HCT116 (cell line): Measurements from ENCODE around the gene OCA2. TPM values are rescaled to one million over a fixed set of nuclear protein-coding genes. Genes with fewer than 3 reads are reported as not detected.

ENCODE experiments used
- ATAC-seq: fragments of 200-7000 bp; cut with Tn5 transposase; 2 replicates; pipeline ENCODE4 v1.9.1; 2020; ENCODE audit warnings: mild to moderate bottlenecking, moderate library complexity
- BruUV-seq: library from RNA; stranded (reverse); fragments of 400-500 nt; replicated peaks from 2 replicates; lab custom pipeline; 2021; lab: Mats Ljungman, UMichigan
- CTCF ChIA-PET: fragments of 300-600 bp; sonication (Branson Sonifier 250); formaldehyde crosslinking; loops from one replicate; lab custom pipeline; 2021; ENCODE audit warnings: antibody characterized with exemption; lab: Charles Lee
- POLR2A ChIA-PET: fragments of 300-600, 350-600 bp; sonication (Branson Sonifier 250); formaldehyde crosslinking; loops from one replicate; lab custom pipeline; 2021; ENCODE audit warnings: antibody characterized with exemption; lab: Charles Lee
- RAD21 ChIA-PET, 2 experiments: fragments of 300-600 bp; sonication (Branson Sonifier 250); formaldehyde crosslinking; loops; one replicate each; lab custom pipeline; 2023; ENCODE audit warnings: low total read pairs in 2 of 2; ENCODE audit not compliant: uncharacterized antibody in 2 of 2, unreplicated experiment in 2 of 2, low non-redundant PET in 1 of 2; lab: Charles Lee
- DNase-seq: peaks from one replicate; pipeline ENCODE4 v3.0.0-alpha.2; 2010; ENCODE audit warnings: low read depth, low spot score
- H2AFZ ChIP-seq: fragments of 200-600 bp; shearing (Covaris generic), sonication (generic); 2 replicates; pipeline ENCODE4 v1.6.1; 2017; ENCODE audit warnings: low read depth, mixed run types, mixed read lengths, antibody characterized with exemption, low read length; ENCODE audit not compliant: poor library complexity, severe bottlenecking
- H3K27ac ChIP-seq: 2 replicates; pipeline ENCODE4 v1.5.1; 2012; ENCODE audit warnings: low read depth, low read length
- H3K27me3 ChIP-seq: fragments of 200-600 bp; sonication (generic); 2 replicates; pipeline ENCODE4 v1.6.1; 2016; ENCODE audit warnings: mixed run types, low read length, mixed read lengths; ENCODE audit not compliant: insufficient read depth
- H3K36me3 ChIP-seq, 2 experiments: fragments of 200-500 bp in 1 of 2; fragments of 200-600 bp in 1 of 2; sonication (Bioruptor generic) in 1 of 2; sonication (generic) in 1 of 2; 2 replicates each; pipeline versions ENCODE4 v1.5.1 to v1.6.1; 2014 to 2016; ENCODE audit warnings: low read length in 2 of 2, inconsistent platforms in 1 of 2, mixed read lengths in 1 of 2, mixed run types in 1 of 2; ENCODE audit not compliant: insufficient read depth in 2 of 2, control insufficient read depth in 1 of 2
- H3K4me1 ChIP-seq, 2 experiments: fragments of 200-600 bp in 1 of 2; sonication (generic) in 1 of 2; 2 replicates each; pipeline versions ENCODE4 v1.5.1 to v1.6.1; 2012 to 2017; ENCODE audit warnings: low read length in 2 of 2, inconsistent platforms in 1 of 2, mild to moderate bottlenecking in 1 of 2, mixed read lengths in 1 of 2, mixed run types in 1 of 2, moderate library complexity in 1 of 2; ENCODE audit not compliant: insufficient read depth in 2 of 2, control insufficient read depth in 1 of 2
- H3K4me2 ChIP-seq: fragments of 200-600 bp; sonication (generic); 2 replicates; pipeline ENCODE4 v1.6.1; 2017; ENCODE audit warnings: mixed run types, low read length, mixed read lengths
- H3K4me3 ChIP-seq, 2 experiments: fragments of 200-600 bp in 1 of 2; sonication (generic) in 1 of 2; replicated peaks in 1 of 2; 2 replicates each; pipeline ENCODE4 v1.5.1; 2011 to 2016; ENCODE audit warnings: low read length in 2 of 2, control low read depth in 1 of 2, low read depth in 1 of 2, mild to moderate bottlenecking in 1 of 2, mixed read lengths in 1 of 2, mixed run types in 1 of 2
- H3K79me2 ChIP-seq: fragments of 200-600 bp; sonication (generic); 2 replicates; pipeline ENCODE4 v1.6.1; 2017; ENCODE audit warnings: mild to moderate bottlenecking, mixed run types, low read length, moderate library complexity, mixed read lengths; ENCODE audit not compliant: insufficient read depth
- H3K9ac ChIP-seq: fragments of 200-600 bp; sonication (generic); 2 replicates; pipeline ENCODE4 v1.6.1; 2016; ENCODE audit warnings: low read length, mixed read lengths
- H3K9me2 ChIP-seq: fragments of 200-600 bp; sonication (generic), shearing (Covaris generic); 2 replicates; pipeline ENCODE4 v1.6.1; 2017; ENCODE audit warnings: mixed run types, mild to moderate bottlenecking, moderate library complexity; ENCODE audit not compliant: insufficient read depth
- H3K9me3 ChIP-seq, 2 experiments: fragments of 200-500 bp in 1 of 2; fragments of 200-600 bp in 1 of 2; sonication (Bioruptor generic) in 1 of 2; sonication (generic) in 1 of 2; 2 replicates each; pipeline ENCODE4 v1.6.1; 2014 to 2017; ENCODE audit warnings: low read length in 2 of 2, mixed read lengths in 2 of 2, inconsistent platforms in 1 of 2, low read depth in 1 of 2, mild to moderate bottlenecking in 1 of 2, mixed run types in 1 of 2, moderate library complexity in 1 of 2; ENCODE audit not compliant: control insufficient read depth in 1 of 2, insufficient read depth in 1 of 2
- H4K20me1 ChIP-seq: fragments of 200-600 bp; sonication (generic), shearing (Covaris generic); 2 replicates; pipeline ENCODE4 v1.6.1; 2017; ENCODE audit warnings: mixed run types, mild to moderate bottlenecking, moderate library complexity; ENCODE audit not compliant: insufficient read depth
- CBX3 ChIP-seq: IDR thresholded peaks from 2 replicates; pipeline ENCODE4 v1.6.1; 2012; ENCODE audit warnings: low read depth
- CEBPB ChIP-seq: IDR thresholded peaks from 2 replicates; pipeline ENCODE4 v1.6.1; 2012; ENCODE audit warnings: low read depth
- EGR1 ChIP-seq: IDR thresholded peaks from 2 replicates; pipeline ENCODE4 v1.6.1; 2012; ENCODE audit warnings: low read depth
- ELF1 ChIP-seq: IDR thresholded peaks from 2 replicates; pipeline ENCODE4 v1.6.1; 2012; ENCODE audit warnings: low read depth, borderline replicate concordance
- EZH2 ChIP-seq: fragments of 200-600 bp; sonication (generic); IDR thresholded peaks from 2 replicates; pipeline ENCODE4 v1.6.1; 2017; ENCODE audit warnings: antibody characterized with exemption, mixed run types
- FOSL1 ChIP-seq: IDR thresholded peaks from 2 replicates; pipeline ENCODE4 v1.6.1; 2012; ENCODE audit warnings: low read depth
- JUND ChIP-seq: IDR thresholded peaks from 2 replicates; pipeline ENCODE4 v1.6.1; 2012
- SP1 ChIP-seq: IDR thresholded peaks from 2 replicates; pipeline ENCODE4 v1.6.1; 2012; ENCODE audit warnings: low read depth
- TCF7L2 ChIP-seq: IDR thresholded peaks from 2 replicates; pipeline ENCODE4 v1.7.0; 2011; ENCODE audit warnings: borderline replicate concordance, inconsistent platforms; ENCODE audit not compliant: insufficient read depth, insufficient read length; ENCODE audit errors: extremely low read depth
- YY1 ChIP-seq: IDR thresholded peaks from 2 replicates; pipeline ENCODE4 v1.6.1; 2011; ENCODE audit warnings: low read length, low read depth, moderate library complexity, mild to moderate bottlenecking; ENCODE audit not compliant: insufficient replicate concordance; ENCODE audit errors: extremely low read depth
- ZNF274 ChIP-seq: fragments of 200-500 bp; sonication (Bioruptor generic); IDR thresholded peaks from 2 replicates; pipeline ENCODE4 v1.6.1; 2014; ENCODE audit warnings: mild to moderate bottlenecking, low read depth, low read length, inconsistent platforms
- intact Hi-C: fragments of 100-400 bp; cut with micrococcal nuclease; formaldehyde crosslinking; loops from 2 replicates; pipeline ENCODE4 v1.10.0; 2022
- total RNA-seq: library from RNA; stranded (reverse); gene quantifications from one replicate; pipeline ENCODE4 v1.2.1, GENCODE V29; 2021; ENCODE audit not compliant: unreplicated experiment
- TF ChIP-seq, protein P1 (sequence below), 3 experiments: fragments of 200-600 bp in 1 of 3; sonication (generic) in 1 of 3; IDR thresholded peaks in 2 of 3; conservative IDR thresholded peaks in 1 of 3; 2 replicates each; pipeline ENCODE4 v1.5.1; 2012 to 2017; ENCODE audit warnings: low read depth in 2 of 3, low read length in 2 of 3, antibody characterized with exemption in 1 of 3, borderline replicate concordance in 1 of 3, control low read depth in 1 of 3, mild to moderate bottlenecking in 1 of 3, mixed read lengths in 1 of 3, mixed run types in 1 of 3, moderate library complexity in 1 of 3; ENCODE audit not compliant: insufficient read depth in 1 of 3
- TF ChIP-seq, protein P2 (sequence below): IDR thresholded peaks from 2 replicates; pipeline ENCODE4 v1.6.1; 2011; ENCODE audit warnings: mild to moderate bottlenecking, low read length, moderate library complexity; ENCODE audit not compliant: insufficient replicate concordance; ENCODE audit errors: extremely low read depth

Gene OCA2
- total RNA-seq, 1 experiment from 2014 or later = not detected

DNA sequence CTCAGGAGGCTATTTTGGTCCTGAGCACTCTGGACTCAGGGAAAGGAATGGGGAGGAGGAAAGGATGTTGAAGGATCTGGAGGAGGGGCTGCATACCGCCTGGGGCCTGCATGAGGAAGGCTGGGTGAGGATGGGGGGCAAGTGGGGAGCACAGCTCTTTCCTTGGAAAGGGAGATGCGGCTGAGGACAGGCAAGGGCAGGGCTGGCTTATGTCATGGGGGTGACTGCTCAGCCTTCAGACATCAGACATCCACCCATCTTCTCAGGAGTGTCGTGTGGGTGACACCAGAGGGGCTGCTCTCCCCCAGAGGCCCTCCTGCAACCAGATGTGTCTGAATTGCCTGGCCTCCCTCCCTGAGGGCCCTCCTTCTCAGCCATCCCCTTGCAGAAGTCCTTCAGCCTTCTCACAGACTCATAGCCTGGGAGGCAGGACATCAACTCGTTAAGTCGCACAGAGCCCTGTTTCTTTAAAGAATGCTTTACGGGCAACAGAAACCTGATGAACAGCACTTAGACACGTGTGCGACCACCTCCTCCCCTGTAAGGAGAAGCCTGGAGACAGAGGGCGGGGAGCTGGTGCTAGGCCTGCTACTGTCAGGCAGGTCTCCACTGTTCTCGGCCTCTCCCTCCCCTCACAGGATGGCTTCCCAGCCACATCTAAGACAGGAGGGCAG is 252.3 kb downstream of the OCA2 start:
- CTCF ChIA-PET = no interaction called here
- RAD21 ChIA-PET = no interaction called here
- no peak for TF ChIP-seq CBX3
- TF ChIP-seq TCF7L2 = no peak
- TF ChIP-seq YY1 = no peak
- TF ChIP-seq, protein P1, sequence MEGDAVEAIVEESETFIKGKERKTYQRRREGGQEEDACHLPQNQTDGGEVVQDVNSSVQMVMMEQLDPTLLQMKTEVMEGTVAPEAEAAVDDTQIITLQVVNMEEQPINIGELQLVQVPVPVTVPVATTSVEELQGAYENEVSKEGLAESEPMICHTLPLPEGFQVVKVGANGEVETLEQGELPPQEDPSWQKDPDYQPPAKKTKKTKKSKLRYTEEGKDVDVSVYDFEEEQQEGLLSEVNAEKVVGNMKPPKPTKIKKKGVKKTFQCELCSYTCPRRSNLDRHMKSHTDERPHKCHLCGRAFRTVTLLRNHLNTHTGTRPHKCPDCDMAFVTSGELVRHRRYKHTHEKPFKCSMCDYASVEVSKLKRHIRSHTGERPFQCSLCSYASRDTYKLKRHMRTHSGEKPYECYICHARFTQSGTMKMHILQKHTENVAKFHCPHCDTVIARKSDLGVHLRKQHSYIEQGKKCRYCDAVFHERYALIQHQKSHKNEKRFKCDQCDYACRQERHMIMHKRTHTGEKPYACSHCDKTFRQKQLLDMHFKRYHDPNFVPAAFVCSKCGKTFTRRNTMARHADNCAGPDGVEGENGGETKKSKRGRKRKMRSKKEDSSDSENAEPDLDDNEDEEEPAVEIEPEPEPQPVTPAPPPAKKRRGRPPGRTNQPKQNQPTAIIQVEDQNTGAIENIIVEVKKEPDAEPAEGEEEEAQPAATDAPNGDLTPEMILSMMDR (IDR thresholded peaks at IDR 0.05 in 2 of 3, conservative IDR thresholded peaks at IDR 0.05 in 1 of 3; ENCODE audit: borderline replicate concordance in 1 of 3, insufficient read depth in 1 of 3, low read depth in 2 of 3, low read length in 2 of 3) = no peak
- no peak for TF ChIP-seq EGR1
- no peak for TF ChIP-seq FOSL1
- TF ChIP-seq SP1 = no peak
- TF ChIP-seq, protein P2, sequence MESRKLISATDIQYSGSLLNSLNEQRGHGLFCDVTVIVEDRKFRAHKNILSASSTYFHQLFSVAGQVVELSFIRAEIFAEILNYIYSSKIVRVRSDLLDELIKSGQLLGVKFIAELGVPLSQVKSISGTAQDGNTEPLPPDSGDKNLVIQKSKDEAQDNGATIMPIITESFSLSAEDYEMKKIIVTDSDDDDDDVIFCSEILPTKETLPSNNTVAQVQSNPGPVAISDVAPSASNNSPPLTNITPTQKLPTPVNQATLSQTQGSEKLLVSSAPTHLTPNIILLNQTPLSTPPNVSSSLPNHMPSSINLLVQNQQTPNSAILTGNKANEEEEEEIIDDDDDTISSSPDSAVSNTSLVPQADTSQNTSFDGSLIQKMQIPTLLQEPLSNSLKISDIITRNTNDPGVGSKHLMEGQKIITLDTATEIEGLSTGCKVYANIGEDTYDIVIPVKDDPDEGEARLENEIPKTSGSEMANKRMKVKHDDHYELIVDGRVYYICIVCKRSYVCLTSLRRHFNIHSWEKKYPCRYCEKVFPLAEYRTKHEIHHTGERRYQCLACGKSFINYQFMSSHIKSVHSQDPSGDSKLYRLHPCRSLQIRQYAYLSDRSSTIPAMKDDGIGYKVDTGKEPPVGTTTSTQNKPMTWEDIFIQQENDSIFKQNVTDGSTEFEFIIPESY = no peak
- TF ChIP-seq EZH2 = no peak
- TF ChIP-seq JUND = no peak
- no peak for TF ChIP-seq ELF1
- no peak for TF ChIP-seq CEBPB
- no peak for TF ChIP-seq ZNF274

More for the DNA sequence above, 252.3 kb downstream of the OCA2 start:
- POLR2A ChIA-PET = no interaction called here
- H3K4me1 ChIP-seq = no peaks in the 10 kb centered on the region
- no peaks in the 10 kb centered on the region for H4K20me1 ChIP-seq
- no peaks in the 10 kb centered on the region for H3K79me2 ChIP-seq
- no peak overlapping the region for H2AFZ ChIP-seq
- no peak for ATAC-seq
- BruUV-seq = no TSS peak
- no peak overlapping the region for H3K4me3 ChIP-seq
- H3K9me3 ChIP-seq = peaks cover 4 to 48% of the 10 kb centered on the region in 2 experiments; a peak in 2 of 4 replicates
- H3K4me2 ChIP-seq = no peak overlapping the region
- no peak overlapping the region for H3K9ac ChIP-seq
- no peak overlapping the region for H3K27ac ChIP-seq
- intact Hi-C loops = no loop called here
- H3K9me2 ChIP-seq = no peaks in the 10 kb centered on the region
- no peaks in the 10 kb centered on the region for H3K36me3 ChIP-seq
- no peak for DNase-seq
- H3K27me3 ChIP-seq = no peaks in the 10 kb centered on the region
